HepG2 (cell line): ENCODE results near the gene GLIS2. TPM values are rescaled to one million over a fixed set of nuclear protein-coding genes. Genes with fewer than 3 reads are reported as not detected.
A peak's percentile ranks its signal among the peaks of the same experiment; 100 is the strongest.

Experiments used
- ATF4 ChIP-seq, 2 experiments: fragments of 450-650 bp in 1 of 2; sonication (generic) in 1 of 2; formaldehyde crosslinking; IDR thresholded peaks; 2 replicates each; pipeline versions ENCODE4 v1.5.0 to v1.8.0; 2020 to 2022; ENCODE audit warnings: mild to moderate bottlenecking in 1 of 2, missing genetic modification reagents in 1 of 2
- DMTF1 ChIP-seq: sonication (generic); formaldehyde crosslinking; IDR thresholded peaks from 2 replicates; pipeline ENCODE4 v1.4.0; 2020; ENCODE audit warnings: mild to moderate bottlenecking, missing genetic modification reagents
- HNRNPL ChIP-seq: fragments of 200-400 bp; formaldehyde crosslinking; IDR thresholded peaks from 2 replicates; pipeline ENCODE4 v1.6.1; 2017; ENCODE audit warnings: mild to moderate bottlenecking, low read depth, low read length
- KLF6 ChIP-seq: IDR thresholded peaks from 2 replicates; pipeline ENCODE4 v1.8.0; 2016; ENCODE audit warnings: missing biosample characterization, missing genetic modification reagents
- LBX2 ChIP-seq: sonication (generic); formaldehyde crosslinking; IDR thresholded peaks from 2 replicates; pipeline ENCODE4 v1.5.0; 2020; ENCODE audit warnings: missing genetic modification reagents, mild to moderate bottlenecking, borderline replicate concordance
- MAZ ChIP-seq, 2 experiments: sonication (generic) in 1 of 2; formaldehyde crosslinking in 1 of 2; IDR thresholded peaks; 2 replicates each; pipeline versions ENCODE4 v1.5.0 to v1.6.1; 2012 to 2020; ENCODE audit warnings: low read depth in 2 of 2, mild to moderate bottlenecking in 2 of 2, borderline replicate concordance in 1 of 2, improper control_type of control experiment in 1 of 2, low read length in 1 of 2, missing genetic modification reagents in 1 of 2, moderate library complexity in 1 of 2
- PRPF4 ChIP-seq: fragments of 200-400 bp; formaldehyde crosslinking; IDR thresholded peaks from 2 replicates; pipeline ENCODE4 v1.6.1; 2016; ENCODE audit warnings: low read length, low read depth; ENCODE audit not compliant: poor library complexity, severe bottlenecking
- ZBTB46 ChIP-seq: sonication (generic); formaldehyde crosslinking; IDR thresholded peaks from 2 replicates; pipeline ENCODE4 v1.4.0; 2020; ENCODE audit warnings: mild to moderate bottlenecking, missing genetic modification reagents, borderline replicate concordance
- ZNF598 ChIP-seq: sonication (generic); formaldehyde crosslinking; IDR thresholded peaks from 2 replicates; pipeline ENCODE4 v1.5.1; 2020; ENCODE audit warnings: mild to moderate bottlenecking, missing genetic modification reagents, borderline replicate concordance
- ZNF749 ChIP-seq: sonication (generic); formaldehyde crosslinking; IDR thresholded peaks from 2 replicates; pipeline ENCODE4 v1.8.0; 2022; ENCODE audit warnings: mild to moderate bottlenecking, missing genetic modification reagents, moderate library complexity, borderline replicate concordance
- ZNF792 ChIP-seq: IDR thresholded peaks from 2 replicates; pipeline ENCODE4 v1.6.1; 2016
- ZNF841 ChIP-seq: sonication (generic); formaldehyde crosslinking; IDR thresholded peaks from 2 replicates; pipeline ENCODE4 v1.8.1; 2023; ENCODE audit warnings: missing genetic modification reagents, borderline replicate concordance
- polyA plus RNA-seq, 8 experiments: library from polyadenylated mRNA; depleted of rRNA in 3 of 8; stranded (reverse) in 7 of 8; unstranded in 1 of 8; fragments of >200 nt; fragmentation: Illumina TruSeq in 4 of 8; extraction: Trizol in 4 of 8; gene quantifications; 2 replicates each; pipeline versions ENCODE4 v1.2.1 to v1.2.3, GENCODE V29; 2011 to 2016; ENCODE audit warnings: low read depth in 4 of 8, missing spikeins in 1 of 8, mixed read lengths in 1 of 8; ENCODE audit not compliant: insufficient read depth in 1 of 8
- total RNA-seq, 5 experiments: library from RNA; depleted of rRNA; stranded (reverse); fragments of >200 nt; fragmentation: Illumina TruSeq; extraction: Trizol; gene quantifications; 2 replicates each; pipeline ENCODE4 v1.2.3, GENCODE V29; 2016; ENCODE audit warnings: low read depth in 1 of 5
- TF ChIP-seq, protein P1 (sequence below), 2 experiments: IDR thresholded peaks; 2 replicates each; pipeline ENCODE4 v1.6.1; 2011 to 2012; ENCODE audit warnings: low read length in 2 of 2, borderline replicate concordance in 1 of 2, low read depth in 1 of 2, mild to moderate bottlenecking in 1 of 2, moderate library complexity in 1 of 2
- TF ChIP-seq, protein P2 (sequence below): sonication (generic); formaldehyde crosslinking; IDR thresholded peaks from 2 replicates; pipeline ENCODE4 v1.4.0; 2020; ENCODE audit warnings: missing genetic modification reagents

GLIS2 gene
- total and polyA plus RNA-seq, 2 of the 13 experiments (the other 11 are each of a cell fraction or from before 2014, with no cell fraction given), result 0.28 to 0.29 TPM

- TF ChIP-seq, protein P1, sequence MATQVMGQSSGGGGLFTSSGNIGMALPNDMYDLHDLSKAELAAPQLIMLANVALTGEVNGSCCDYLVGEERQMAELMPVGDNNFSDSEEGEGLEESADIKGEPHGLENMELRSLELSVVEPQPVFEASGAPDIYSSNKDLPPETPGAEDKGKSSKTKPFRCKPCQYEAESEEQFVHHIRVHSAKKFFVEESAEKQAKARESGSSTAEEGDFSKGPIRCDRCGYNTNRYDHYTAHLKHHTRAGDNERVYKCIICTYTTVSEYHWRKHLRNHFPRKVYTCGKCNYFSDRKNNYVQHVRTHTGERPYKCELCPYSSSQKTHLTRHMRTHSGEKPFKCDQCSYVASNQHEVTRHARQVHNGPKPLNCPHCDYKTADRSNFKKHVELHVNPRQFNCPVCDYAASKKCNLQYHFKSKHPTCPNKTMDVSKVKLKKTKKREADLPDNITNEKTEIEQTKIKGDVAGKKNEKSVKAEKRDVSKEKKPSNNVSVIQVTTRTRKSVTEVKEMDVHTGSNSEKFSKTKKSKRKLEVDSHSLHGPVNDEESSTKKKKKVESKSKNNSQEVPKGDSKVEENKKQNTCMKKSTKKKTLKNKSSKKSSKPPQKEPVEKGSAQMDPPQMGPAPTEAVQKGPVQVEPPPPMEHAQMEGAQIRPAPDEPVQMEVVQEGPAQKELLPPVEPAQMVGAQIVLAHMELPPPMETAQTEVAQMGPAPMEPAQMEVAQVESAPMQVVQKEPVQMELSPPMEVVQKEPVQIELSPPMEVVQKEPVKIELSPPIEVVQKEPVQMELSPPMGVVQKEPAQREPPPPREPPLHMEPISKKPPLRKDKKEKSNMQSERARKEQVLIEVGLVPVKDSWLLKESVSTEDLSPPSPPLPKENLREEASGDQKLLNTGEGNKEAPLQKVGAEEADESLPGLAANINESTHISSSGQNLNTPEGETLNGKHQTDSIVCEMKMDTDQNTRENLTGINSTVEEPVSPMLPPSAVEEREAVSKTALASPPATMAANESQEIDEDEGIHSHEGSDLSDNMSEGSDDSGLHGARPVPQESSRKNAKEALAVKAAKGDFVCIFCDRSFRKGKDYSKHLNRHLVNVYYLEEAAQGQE (IDR thresholded peaks at IDR 0.05; ENCODE audit: borderline replicate concordance in 1 of 2, low read depth in 1 of 2, low read length in 2 of 2), result no peak
- TF ChIP-seq ZNF841 (CRISPR knock-in tag) (0 out of 2 replicates have a peak, but pooled peaks have one; percentile 56), DMTF1 (CRISPR knock-in tag) (no peak), ZNF792 (CRISPR knock-in tag) (peak; percentile 21; the same call in 1 of the 2 replicates), LBX2 (CRISPR knock-in tag) (peak; percentile 73; the same call in 1 of the 2 replicates), MAZ (IDR thresholded peaks at IDR 0.05; ENCODE audit: borderline replicate concordance, low read depth, low read length) (peak; percentile 58; the same call in 1 of the 2 replicates), MAZ (CRISPR knock-in tag; IDR thresholded peaks at IDR 0.05; ENCODE audit: low read depth) (0 out of 2 replicates have a peak, but pooled peaks have one; percentile 41), KLF6 (CRISPR knock-in tag) (no peak), ZNF598 (CRISPR knock-in tag) (no peak; the same call in 1 of the 2 replicates), ZBTB46 (no peak), ZNF749 (no peak), HNRNPL (0 out of 2 replicates have a peak, but pooled peaks have one; percentile 27), ATF4 (CRISPR knock-in tag; IDR thresholded peaks at IDR 0.05) (0 out of 4 replicates have a peak, but pooled peaks of 1 of the 2 experiments have one; percentile 17), PRPF4 (no peak)
- TF ChIP-seq, protein P2, sequence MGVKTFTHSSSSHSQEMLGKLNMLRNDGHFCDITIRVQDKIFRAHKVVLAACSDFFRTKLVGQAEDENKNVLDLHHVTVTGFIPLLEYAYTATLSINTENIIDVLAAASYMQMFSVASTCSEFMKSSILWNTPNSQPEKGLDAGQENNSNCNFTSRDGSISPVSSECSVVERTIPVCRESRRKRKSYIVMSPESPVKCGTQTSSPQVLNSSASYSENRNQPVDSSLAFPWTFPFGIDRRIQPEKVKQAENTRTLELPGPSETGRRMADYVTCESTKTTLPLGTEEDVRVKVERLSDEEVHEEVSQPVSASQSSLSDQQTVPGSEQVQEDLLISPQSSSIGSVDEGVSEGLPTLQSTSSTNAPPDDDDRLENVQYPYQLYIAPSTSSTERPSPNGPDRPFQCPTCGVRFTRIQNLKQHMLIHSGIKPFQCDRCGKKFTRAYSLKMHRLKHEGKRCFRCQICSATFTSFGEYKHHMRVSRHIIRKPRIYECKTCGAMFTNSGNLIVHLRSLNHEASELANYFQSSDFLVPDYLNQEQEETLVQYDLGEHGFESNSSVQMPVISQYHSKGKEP (CRISPR knock-in tag), result 0 out of 2 replicates have a peak, but pooled peaks have one; percentile 3
Measured at GRCh38 chr16:4350787-4351659, 35.2 kb downstream of the GLIS2 start, which contains the start of gene PAM16 (continued).
